WI38 (cell line): ENCODE measurements around the gene ACKR2.

Source experiments
- H3K4me3 ChIP-seq: 2 replicates; pipeline ENCODE4 v1.5.1; 2011; ENCODE audit warnings: low read depth, mild to moderate bottlenecking, control low read depth, low read length
- CTCF ChIP-seq: IDR thresholded peaks from 2 replicates; pipeline ENCODE4 v1.5.1; 2012; ENCODE audit warnings: low read depth, mild to moderate bottlenecking, control low read depth, low read length

Gene ACKR2

GRCh38 chr3:42809202-42809601, at the start of gene ACKR2:
TSS of gene ACKR2 (plus strand) at chr3:42809445. CDS start at chr3:42864503, 55,058 bp downstream.
- no peak for TF ChIP-seq CTCF
- no peak within 1 kb of the TSS for H3K4me3 ChIP-seq

- H3K4me3 ChIP-seq: no peak overlapping the region
Observed at GRCh38 chr3:42762046-42762724, 47.1 kb upstream of the ACKR2 start.

GRCh38 chr3:42763021-42763420, 46.2 kb upstream of the ACKR2 start:
- no peak overlapping the region for H3K4me3 ChIP-seq
- TF ChIP-seq CTCF: no peak

More at GRCh38 chr3:42762046-42762724, 47.1 kb upstream of the ACKR2 start:
- TF ChIP-seq CTCF: no peak

GRCh38 chr3:42764115-42764514, 45.1 kb upstream of the ACKR2 start:
- no peak for TF ChIP-seq CTCF

GRCh38 chr3:42764561-42765295, 44.5 kb upstream of the ACKR2 start:
- H3K4me3 ChIP-seq: no peak overlapping the region
- TF ChIP-seq CTCF: no peak

More at GRCh38 chr3:42764115-42764514, 45.1 kb upstream of the ACKR2 start:
- H3K4me3 ChIP-seq: no peak overlapping the region

GRCh38 chr3:42769477-42770131, 39.6 kb upstream of the ACKR2 start:
- H3K4me3 ChIP-seq: no peak overlapping the region

More at GRCh38 chr3:42769477-42770131, 39.6 kb upstream of the ACKR2 start:
- no peak for TF ChIP-seq CTCF
